ENCODE measurements around the gene DOCK10. TPM values are rescaled to one million over a fixed set of nuclear protein-coding genes. Genes with fewer than 3 reads are reported as not detected.
A peak's percentile ranks its signal among the peaks of the same experiment; 100 is the strongest.

DOCK10 gene
- total RNA-seq, 1 donor from 2014 or later: 138 TPM

- Mint-ChIP-seq H3K4me3 (no peak overlapping the region), H3K27ac (peak overlapping the region; percentile 63), H3K4me1 (peaks cover 56% of the 10 kb centered on the region), H3K27me3 (no peaks in the 10 kb centered on the region), H3K36me3 (ENCODE audit: low read depth) (peaks cover 48% of the 10 kb centered on the region), H3K9me3 (no peaks in the 10 kb centered on the region)
- DNase-seq: no peak
- intact Hi-C loops (cut with micrococcal nuclease): no loop called here
Measured at GRCh38 chr2:224997802-224998201, 44.5 kb downstream of the DOCK10 start.

- intact Hi-C loops (cut with micrococcal nuclease): no loop called here
- Mint-ChIP-seq H3K9me3 (no peaks in the 10 kb centered on the region), H3K36me3 (ENCODE audit: low read depth) (peaks cover 62% of the 10 kb centered on the region), H3K4me1 (peaks cover 57% of the 10 kb centered on the region), H3K27me3 (no peaks in the 10 kb centered on the region), H3K4me3 (no peak overlapping the region), H3K27ac (no peak overlapping the region)
- no peak for DNase-seq
Measured at GRCh38 chr2:224995419-224995818, 46.8 kb downstream of the DOCK10 start.

- DNase-seq: no peak
- H3K36me3 Mint-ChIP-seq (ENCODE audit: low read depth): peaks cover 66% of the 10 kb centered on the region
Measured at GRCh38 chr2:224994242-224994823, 47.9 kb downstream of the DOCK10 start.

GRCh38 chr2:224990710-224991109, 51.6 kb downstream of the DOCK10 start:
- H3K27ac Mint-ChIP-seq: peak overlapping the region; percentile 63
- H3K36me3 Mint-ChIP-seq (ENCODE audit: low read depth): peaks cover 61% of the 10 kb centered on the region
- intact Hi-C loops (cut with micrococcal nuclease): no loop called here
- H3K27me3 Mint-ChIP-seq: no peaks in the 10 kb centered on the region
- H3K4me1 Mint-ChIP-seq: peaks cover 66% of the 10 kb centered on the region
- no peak for DNase-seq
- no peaks in the 10 kb centered on the region for H3K9me3 Mint-ChIP-seq
- H3K4me3 Mint-ChIP-seq: no peak overlapping the region

More at GRCh38 chr2:224994242-224994823, 47.9 kb downstream of the DOCK10 start:
- Mint-ChIP-seq H3K4me3 (no peak overlapping the region), H3K4me1 (peaks cover 54% of the 10 kb centered on the region), H3K9me3 (no peaks in the 10 kb centered on the region), H3K27ac (no peak overlapping the region), H3K27me3 (no peaks in the 10 kb centered on the region)
- intact Hi-C loops (cut with micrococcal nuclease): no loop called here

GRCh38 chr2:224987733-224988132, 54.5 kb downstream of the DOCK10 start:
- H3K36me3 Mint-ChIP-seq (ENCODE audit: low read depth): peaks cover 45% of the 10 kb centered on the region
- peaks cover 81% of the 10 kb centered on the region for H3K4me1 Mint-ChIP-seq
- H3K4me3 Mint-ChIP-seq: no peak overlapping the region
- H3K27me3 Mint-ChIP-seq: no peaks in the 10 kb centered on the region
- DNase-seq: no peak
- intact Hi-C loops (cut with micrococcal nuclease): no loop called here
- peak overlapping the region; percentile 71 for H3K27ac Mint-ChIP-seq
- no peaks in the 10 kb centered on the region for H3K9me3 Mint-ChIP-seq

GRCh38 chr2:224986477-224986876, 55.8 kb downstream of the DOCK10 start:
- H3K4me1 Mint-ChIP-seq: peaks cover 84% of the 10 kb centered on the region
- H3K27me3 Mint-ChIP-seq: no peaks in the 10 kb centered on the region
- H3K36me3 Mint-ChIP-seq (ENCODE audit: low read depth): peaks cover 49% of the 10 kb centered on the region
- peak overlapping the region; percentile 71 for H3K27ac Mint-ChIP-seq
- peak overlapping the region; percentile 36 for H3K4me3 Mint-ChIP-seq
- DNase-seq: peak; percentile 78
- intact Hi-C loops (cut with micrococcal nuclease): no loop called here
- H3K9me3 Mint-ChIP-seq: no peaks in the 10 kb centered on the region

- Mint-ChIP-seq H3K36me3 (ENCODE audit: low read depth) (peaks cover 40% of the 10 kb centered on the region), H3K27me3 (no peaks in the 10 kb centered on the region), H3K9me3 (no peaks in the 10 kb centered on the region), H3K4me1 (peaks cover 74% of the 10 kb centered on the region), H3K27ac (peak overlapping the region; percentile 85), H3K4me3 (peak overlapping the region; percentile 67)
- peak; percentile 75 for DNase-seq
- intact Hi-C loops (cut with micrococcal nuclease): loop anchor here (2.0 kb wide), 1 partner anchor 60 kb away; no protein-coding TSS in a partner anchor
Measured at GRCh38 chr2:224984637-224985036, 57.6 kb downstream of the DOCK10 start.

GRCh38 chr2:224983712-224984554, 58.3 kb downstream of the DOCK10 start:
- H3K27ac Mint-ChIP-seq: peak overlapping the region; percentile 85
- peaks cover 38% of the 10 kb centered on the region for H3K36me3 Mint-ChIP-seq (ENCODE audit: low read depth)
- H3K4me3 Mint-ChIP-seq: peak overlapping the region; percentile 67
- no peaks in the 10 kb centered on the region for H3K9me3 Mint-ChIP-seq
- H3K4me1 Mint-ChIP-seq: peaks cover 72% of the 10 kb centered on the region
- no peaks in the 10 kb centered on the region for H3K27me3 Mint-ChIP-seq
- intact Hi-C loops (cut with micrococcal nuclease): loop anchor here (2.0 kb wide), 3 partner anchors 15 to 59 kb away; no protein-coding TSS in a partner anchor
- DNase-seq: peak; percentile 65

GRCh38 chr2:224982910-224983711, 59.2 kb downstream of the DOCK10 start:
- DNase-seq: peak; percentile 86
- peaks cover 3% of the 10 kb centered on the region for H3K9me3 Mint-ChIP-seq
- H3K4me1 Mint-ChIP-seq: peaks cover 70% of the 10 kb centered on the region
- H3K36me3 Mint-ChIP-seq (ENCODE audit: low read depth): peaks cover 39% of the 10 kb centered on the region
- peak overlapping the region; percentile 67 for H3K4me3 Mint-ChIP-seq
- intact Hi-C loops (cut with micrococcal nuclease): loop anchor here (2.0 kb wide), 2 partner anchors 14 to 36 kb away; no protein-coding TSS in a partner anchor
- peak overlapping the region; percentile 85 for H3K27ac Mint-ChIP-seq
- no peaks in the 10 kb centered on the region for H3K27me3 Mint-ChIP-seq

- peaks cover 3% of the 10 kb centered on the region for H3K9me3 Mint-ChIP-seq
- no peaks in the 10 kb centered on the region for H3K27me3 Mint-ChIP-seq
- no peak for DNase-seq
- peak overlapping the region; percentile 39 for H3K4me3 Mint-ChIP-seq
- peak overlapping the region; percentile 85 for H3K27ac Mint-ChIP-seq
- intact Hi-C loops (cut with micrococcal nuclease): loop anchor here (2.0 kb wide), 2 partner anchors 13 to 35 kb away; no protein-coding TSS in a partner anchor
- H3K36me3 Mint-ChIP-seq (ENCODE audit: low read depth): peaks cover 40% of the 10 kb centered on the region
- H3K4me1 Mint-ChIP-seq: peaks cover 67% of the 10 kb centered on the region
Measured at GRCh38 chr2:224982226-224982625, 60.0 kb downstream of the DOCK10 start.

- Mint-ChIP-seq H3K27me3 (no peaks in the 10 kb centered on the region), H3K27ac (peak overlapping the region; percentile 16), H3K36me3 (ENCODE audit: low read depth) (peaks cover 37% of the 10 kb centered on the region), H3K4me1 (peaks cover 51% of the 10 kb centered on the region), H3K9me3 (peaks cover 3% of the 10 kb centered on the region), H3K4me3 (no peak overlapping the region)
- intact Hi-C loops (cut with micrococcal nuclease): no loop called here
- no peak for DNase-seq
Measured at GRCh38 chr2:224976629-224977525, 65.4 kb downstream of the DOCK10 start.

- intact Hi-C loops (cut with micrococcal nuclease): no loop called here
- Mint-ChIP-seq H3K4me3 (no peak overlapping the region), H3K27me3 (no peaks in the 10 kb centered on the region), H3K27ac (no peak overlapping the region), H3K4me1 (peaks cover 53% of the 10 kb centered on the region), H3K9me3 (peaks cover 3% of the 10 kb centered on the region), H3K36me3 (ENCODE audit: low read depth) (peaks cover 34% of the 10 kb centered on the region)
- no peak for DNase-seq
Measured at GRCh38 chr2:224975761-224976160, 66.5 kb downstream of the DOCK10 start.
